LoVo (cell line): ENCODE data around the gene IGFALS.
A peak's percentile ranks its signal among the peaks of the same experiment; 100 is the strongest.
"Not testable (repeated sequence)": the region's sequence is repeated elsewhere in the genome, so short reads cannot be mapped to it uniquely, and the experiment has no call there.

ENCODE experiments used
- DNase-seq: peaks from one replicate; pipeline ENCODE4 v3.0.0-alpha.2; 2016; ENCODE audit warnings: low spot score

Gene IGFALS

GRCh38 chr16:1818204-1818872 is 24.8 kb upstream of the IGFALS start:
- DNase-seq, result no peak

- no peak for DNase-seq
Observed at GRCh38 chr16:1817716-1818115, 24.2 kb upstream of the IGFALS start.

- no peak for DNase-seq
Observed at GRCh38 chr16:1817276-1817589, 23.7 kb upstream of the IGFALS start.

GRCh38 chr16:1816396-1817275 is 23.1 kb upstream of the IGFALS start:
- no peak for DNase-seq

- no peak for DNase-seq
Observed at GRCh38 chr16:1815461-1815860, 22.0 kb upstream of the IGFALS start.

- peak; percentile 15 for DNase-seq
Observed at GRCh38 chr16:1812732-1813163, 19.2 kb upstream of the IGFALS start.

GRCh38 chr16:1810536-1810935 is 17.0 kb upstream of the IGFALS start:
- no peak for DNase-seq

GRCh38 chr16:1810106-1810505 is 16.6 kb upstream of the IGFALS start:
- no peak for DNase-seq

- DNase-seq, result no peak
Observed at GRCh38 chr16:1809281-1809801, 15.8 kb upstream of the IGFALS start.

GRCh38 chr16:1808691-1809090 is 15.2 kb upstream of the IGFALS start:
- DNase-seq, result no peak

GRCh38 chr16:1807626-1808025 is 14.1 kb upstream of the IGFALS start:
- DNase-seq, result no peak

GRCh38 chr16:1800701-1801100 is 7.2 kb upstream of the IGFALS start:
- DNase-seq, result no peak

GRCh38 chr16:1799263-1799662 is 5.8 kb upstream of the IGFALS start:
- DNase-seq, result not testable (repeated sequence)

GRCh38 chr16:1794908-1795666 is 1.6 kb upstream of the IGFALS start:
- no peak for DNase-seq

GRCh38 chr16:1794221-1794871 is 841 bp upstream of the IGFALS start:
- no peak for DNase-seq

- DNase-seq, result no peak
Observed at GRCh38 chr16:1792836-1793577, 498 bp downstream of the IGFALS start.

- DNase-seq, result no peak
Observed at GRCh38 chr16:1791943-1792812, 1.3 kb downstream of the IGFALS start.

- DNase-seq, result no peak
Observed at GRCh38 chr16:1791256-1791942, 2.1 kb downstream of the IGFALS start.

- DNase-seq, result no peak
Observed at GRCh38 chr16:1790611-1791255, 2.8 kb downstream of the IGFALS start.
